GM23338 (cell line): ENCODE measurements around the gene ACSF3. TPM values are rescaled to one million over a fixed set of nuclear protein-coding genes. Genes with fewer than 3 reads are reported as not detected.

Experiments used
- ATAC-seq: fragments of 200-7000 bp; cut with Tn5 transposase; 3 replicates; pipeline ENCODE4 v1.9.1; 2020
- DNase-seq: peaks from one replicate; pipeline ENCODE4 v3.0.0-alpha.2; 2015; ENCODE audit warnings: low spot score
- H2AFZ ChIP-seq: fragments of 200-600 bp; sonication (generic); 2 replicates; pipeline ENCODE4 v1.8.0; 2016; ENCODE audit warnings: antibody characterized with exemption, mild to moderate bottlenecking, moderate library complexity
- H3F3A ChIP-seq: fragments of 200-600 bp; sonication (generic); replicated peaks from 2 replicates; pipeline ENCODE4 v1.8.0; 2017; ENCODE audit warnings: antibody characterized with exemption, mixed run types, low read depth
- H3K27ac ChIP-seq: fragments of 200-600 bp; sonication (generic); 2 replicates; pipeline ENCODE4 v1.6.1; 2016; ENCODE audit warnings: low read depth
- H3K27me3 ChIP-seq: fragments of 200-600 bp; sonication (generic); 2 replicates; pipeline ENCODE4 v1.8.0; 2016; ENCODE audit warnings: mild to moderate bottlenecking, mixed run types, moderate library complexity; ENCODE audit not compliant: insufficient read depth
- H3K36me3 ChIP-seq: fragments of 200-600 bp; sonication (generic); 2 replicates; pipeline ENCODE4 v1.8.0; 2016; ENCODE audit warnings: mild to moderate bottlenecking; ENCODE audit not compliant: insufficient read depth
- H3K4me1 ChIP-seq: fragments of 200-600 bp; sonication (generic); 2 replicates; pipeline ENCODE4 v1.8.0; 2016; ENCODE audit warnings: mild to moderate bottlenecking, moderate library complexity; ENCODE audit not compliant: insufficient read depth
- H3K4me2 ChIP-seq: fragments of 200-600 bp; sonication (generic); 2 replicates; pipeline ENCODE4 v1.7.1; 2017; ENCODE audit warnings: mixed run types
- H3K4me3 ChIP-seq: fragments of 200-600 bp; sonication (generic); 2 replicates; pipeline ENCODE4 v1.6.1; 2016; ENCODE audit warnings: mixed run types
- H3K79me2 ChIP-seq: fragments of 200-600 bp; sonication (generic); replicated peaks from 2 replicates; pipeline ENCODE4 v1.8.0; 2017; ENCODE audit warnings: mild to moderate bottlenecking; ENCODE audit not compliant: insufficient read depth
- H3K9me2 ChIP-seq: fragments of 200-600 bp; sonication (generic); 2 replicates; pipeline ENCODE4 v1.8.0; 2017; ENCODE audit not compliant: insufficient read depth
- H4K20me1 ChIP-seq: fragments of 200-600 bp; sonication (generic); replicated peaks from 2 replicates; pipeline ENCODE4 v1.8.0; 2017; ENCODE audit warnings: mild to moderate bottlenecking; ENCODE audit not compliant: insufficient read depth
- H3K27ac Mint-ChIP-seq: 2 replicates; pipeline ENCODE4 v1.8.0; 2020; ENCODE audit warnings: inconsistent platforms, mild to moderate bottlenecking, moderate library complexity, mixed read lengths
- H3K27me3 Mint-ChIP-seq: 3 replicates; pipeline ENCODE4 v1.8.0; 2022; ENCODE audit warnings: low read depth, mild to moderate bottlenecking, moderate library complexity, mixed read lengths, inconsistent platforms; ENCODE audit not compliant: insufficient read depth, poor library complexity
- H3K36me3 Mint-ChIP-seq: 3 replicates; pipeline ENCODE4 v1.8.0; 2021; ENCODE audit warnings: low read depth, mild to moderate bottlenecking, inconsistent platforms, moderate library complexity, mixed read lengths
- H3K4me1 Mint-ChIP-seq: 3 replicates; pipeline ENCODE4 v1.8.0; 2020; ENCODE audit warnings: mild to moderate bottlenecking, inconsistent platforms, mixed read lengths
- H3K4me3 Mint-ChIP-seq: 3 replicates; pipeline ENCODE4 v1.8.0; 2021; ENCODE audit warnings: moderate library complexity, mild to moderate bottlenecking, inconsistent platforms, mixed read lengths
- H3K9me3 Mint-ChIP-seq: 3 replicates; pipeline ENCODE4 v1.8.0; 2020; ENCODE audit warnings: moderate library complexity, mild to moderate bottlenecking, inconsistent platforms, mixed read lengths
- EZH2 ChIP-seq: fragments of 200-600 bp; sonication (generic); IDR thresholded peaks from one replicate; pipeline ENCODE4 v1.8.0; 2017; ENCODE audit warnings: antibody characterized with exemption, mild to moderate bottlenecking, low read depth; ENCODE audit not compliant: unreplicated experiment
- JUNB ChIP-seq: IDR thresholded peaks from one replicate; pipeline ENCODE4 v1.6.1; 2016; ENCODE audit warnings: antibody characterized with exemption; ENCODE audit not compliant: unreplicated experiment
- NANOG ChIP-seq: IDR thresholded peaks from 2 replicates; pipeline ENCODE4 v1.6.1; 2016; ENCODE audit warnings: antibody characterized with exemption, borderline replicate concordance
- STAT1 ChIP-seq: IDR thresholded peaks from one replicate; pipeline ENCODE4 v1.6.1; 2016; ENCODE audit warnings: antibody characterized with exemption; ENCODE audit not compliant: unreplicated experiment
- ZNF114 ChIP-seq: fragments of 250-450 bp; sonication (Bioruptor Pico); IDR thresholded peaks from 2 replicates; pipeline ENCODE4 v1.5.0; 2020; ENCODE audit warnings: mild to moderate bottlenecking, moderate library complexity
- polyA plus RNA-seq: library from polyadenylated mRNA; unstranded; fragments of >200 nt; fragmentation: Nextera tagmentation; extraction: Ambion mirVana; gene quantifications from 2 replicates; pipeline ENCODE4 v1.2.1, GENCODE V29; 2016
- total RNA-seq: library from RNA; depleted of rRNA; stranded (reverse); fragments of >200 nt; shearing (Covaris generic); gene quantifications from 2 replicates; pipeline ENCODE4 v1.2.3, GENCODE V29; 2014
- TF ChIP-seq, protein P1 (sequence below): IDR thresholded peaks from one replicate; pipeline ENCODE4 v1.6.1; 2018; ENCODE audit warnings: antibody characterized with exemption; ENCODE audit not compliant: unreplicated experiment
- TF ChIP-seq, protein P2 (sequence below): IDR thresholded peaks from 2 replicates; pipeline ENCODE4 v1.6.1; 2016; ENCODE audit warnings: antibody characterized with exemption
- TF ChIP-seq, protein P3 (sequence below), 2 experiments: fragments of 200-600 bp in 1 of 2; sonication (generic) in 1 of 2; conservative IDR thresholded peaks; 2 replicates each; pipeline versions ENCODE4 v1.5.1 to v1.6.1; 2016 to 2017; ENCODE audit warnings: antibody characterized with exemption in 2 of 2, low read depth in 2 of 2, mild to moderate bottlenecking in 2 of 2, moderate library complexity in 1 of 2
- TF ChIP-seq, protein P4 (sequence below): fragments of 250-450 bp; sonication (Bioruptor Pico); IDR thresholded peaks from 2 replicates; pipeline ENCODE4 v1.5.0; 2020; ENCODE audit warnings: mild to moderate bottlenecking, moderate library complexity

Gene ACSF3
- total and polyA plus RNA-seq, 2 experiments from 2014 or later: 12.8 to 23.1 TPM

GRCh38 chr16:89150090-89150835, 56.6 kb downstream of the ACSF3 start (continued):
- TF ChIP-seq STAT1 (no peak), NANOG (no peak), EZH2 (no peak), ZNF114 (CRISPR knock-in tag) (no peak)
- TF ChIP-seq, protein P1, sequence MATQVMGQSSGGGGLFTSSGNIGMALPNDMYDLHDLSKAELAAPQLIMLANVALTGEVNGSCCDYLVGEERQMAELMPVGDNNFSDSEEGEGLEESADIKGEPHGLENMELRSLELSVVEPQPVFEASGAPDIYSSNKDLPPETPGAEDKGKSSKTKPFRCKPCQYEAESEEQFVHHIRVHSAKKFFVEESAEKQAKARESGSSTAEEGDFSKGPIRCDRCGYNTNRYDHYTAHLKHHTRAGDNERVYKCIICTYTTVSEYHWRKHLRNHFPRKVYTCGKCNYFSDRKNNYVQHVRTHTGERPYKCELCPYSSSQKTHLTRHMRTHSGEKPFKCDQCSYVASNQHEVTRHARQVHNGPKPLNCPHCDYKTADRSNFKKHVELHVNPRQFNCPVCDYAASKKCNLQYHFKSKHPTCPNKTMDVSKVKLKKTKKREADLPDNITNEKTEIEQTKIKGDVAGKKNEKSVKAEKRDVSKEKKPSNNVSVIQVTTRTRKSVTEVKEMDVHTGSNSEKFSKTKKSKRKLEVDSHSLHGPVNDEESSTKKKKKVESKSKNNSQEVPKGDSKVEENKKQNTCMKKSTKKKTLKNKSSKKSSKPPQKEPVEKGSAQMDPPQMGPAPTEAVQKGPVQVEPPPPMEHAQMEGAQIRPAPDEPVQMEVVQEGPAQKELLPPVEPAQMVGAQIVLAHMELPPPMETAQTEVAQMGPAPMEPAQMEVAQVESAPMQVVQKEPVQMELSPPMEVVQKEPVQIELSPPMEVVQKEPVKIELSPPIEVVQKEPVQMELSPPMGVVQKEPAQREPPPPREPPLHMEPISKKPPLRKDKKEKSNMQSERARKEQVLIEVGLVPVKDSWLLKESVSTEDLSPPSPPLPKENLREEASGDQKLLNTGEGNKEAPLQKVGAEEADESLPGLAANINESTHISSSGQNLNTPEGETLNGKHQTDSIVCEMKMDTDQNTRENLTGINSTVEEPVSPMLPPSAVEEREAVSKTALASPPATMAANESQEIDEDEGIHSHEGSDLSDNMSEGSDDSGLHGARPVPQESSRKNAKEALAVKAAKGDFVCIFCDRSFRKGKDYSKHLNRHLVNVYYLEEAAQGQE: no peak

DNA sequence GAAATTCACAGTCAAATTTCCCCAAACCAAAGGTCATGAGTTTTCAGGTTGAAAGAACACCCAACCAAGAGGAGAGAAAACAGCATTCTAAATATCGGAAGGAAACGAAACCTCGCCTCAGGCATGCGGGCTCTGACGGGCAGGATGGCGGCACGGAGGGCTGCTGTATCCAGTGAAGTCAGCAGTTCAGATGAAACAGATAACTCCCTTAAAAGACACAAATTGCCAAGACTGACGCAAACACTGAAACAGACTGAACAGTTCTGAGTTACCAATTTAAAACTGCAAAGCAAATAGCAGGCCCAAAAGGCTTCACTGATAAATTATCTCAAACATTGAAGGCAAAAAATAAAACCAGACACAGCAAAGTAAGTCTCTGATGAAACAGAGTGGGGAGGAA, 57.3 kb downstream of the ACSF3 start:
- Mint-ChIP-seq H3K27ac (no peak overlapping the region), H3K36me3 (peaks cover 63% of the 10 kb centered on the region), H3K4me1 (peaks cover 2% of the 10 kb centered on the region; the same call in 1 of the 3 replicates), H3K4me3 (no peak overlapping the region), H3K27me3 (peaks cover 18% of the 10 kb centered on the region), H3K9me3 (peaks cover 37% of the 10 kb centered on the region)
- Histone ChIP-seq H3K4me2 (no peak overlapping the region), H3K9me2 (no peaks in the 10 kb centered on the region; the same call in 1 of the 2 replicates), H2AFZ (no peak overlapping the region), H3K4me3 (no peak overlapping the region), H3K4me1 (no peaks in the 10 kb centered on the region), H3K27ac (no peak overlapping the region), H3K27me3 (no peaks in the 10 kb centered on the region), H4K20me1 (no peaks in the 10 kb centered on the region), H3F3A (no peaks in the 10 kb centered on the region), H3K79me2 (no peaks in the 10 kb centered on the region), H3K36me3 (peaks cover 5% of the 10 kb centered on the region; the same call in 1 of the 2 replicates)
- no peak for ATAC-seq
- DNase-seq: no peak
- TF ChIP-seq, protein P2, sequence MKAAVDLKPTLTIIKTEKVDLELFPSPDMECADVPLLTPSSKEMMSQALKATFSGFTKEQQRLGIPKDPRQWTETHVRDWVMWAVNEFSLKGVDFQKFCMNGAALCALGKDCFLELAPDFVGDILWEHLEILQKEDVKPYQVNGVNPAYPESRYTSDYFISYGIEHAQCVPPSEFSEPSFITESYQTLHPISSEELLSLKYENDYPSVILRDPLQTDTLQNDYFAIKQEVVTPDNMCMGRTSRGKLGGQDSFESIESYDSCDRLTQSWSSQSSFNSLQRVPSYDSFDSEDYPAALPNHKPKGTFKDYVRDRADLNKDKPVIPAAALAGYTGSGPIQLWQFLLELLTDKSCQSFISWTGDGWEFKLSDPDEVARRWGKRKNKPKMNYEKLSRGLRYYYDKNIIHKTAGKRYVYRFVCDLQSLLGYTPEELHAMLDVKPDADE: no peak
- TF ChIP-seq, protein P3, sequence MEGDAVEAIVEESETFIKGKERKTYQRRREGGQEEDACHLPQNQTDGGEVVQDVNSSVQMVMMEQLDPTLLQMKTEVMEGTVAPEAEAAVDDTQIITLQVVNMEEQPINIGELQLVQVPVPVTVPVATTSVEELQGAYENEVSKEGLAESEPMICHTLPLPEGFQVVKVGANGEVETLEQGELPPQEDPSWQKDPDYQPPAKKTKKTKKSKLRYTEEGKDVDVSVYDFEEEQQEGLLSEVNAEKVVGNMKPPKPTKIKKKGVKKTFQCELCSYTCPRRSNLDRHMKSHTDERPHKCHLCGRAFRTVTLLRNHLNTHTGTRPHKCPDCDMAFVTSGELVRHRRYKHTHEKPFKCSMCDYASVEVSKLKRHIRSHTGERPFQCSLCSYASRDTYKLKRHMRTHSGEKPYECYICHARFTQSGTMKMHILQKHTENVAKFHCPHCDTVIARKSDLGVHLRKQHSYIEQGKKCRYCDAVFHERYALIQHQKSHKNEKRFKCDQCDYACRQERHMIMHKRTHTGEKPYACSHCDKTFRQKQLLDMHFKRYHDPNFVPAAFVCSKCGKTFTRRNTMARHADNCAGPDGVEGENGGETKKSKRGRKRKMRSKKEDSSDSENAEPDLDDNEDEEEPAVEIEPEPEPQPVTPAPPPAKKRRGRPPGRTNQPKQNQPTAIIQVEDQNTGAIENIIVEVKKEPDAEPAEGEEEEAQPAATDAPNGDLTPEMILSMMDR (conservative IDR thresholded peaks at IDR 0.05; ENCODE audit: low read depth in 2 of 2): no peak
- TF ChIP-seq JUNB (no peak), NANOG (no peak)
- TF ChIP-seq, protein P4, sequence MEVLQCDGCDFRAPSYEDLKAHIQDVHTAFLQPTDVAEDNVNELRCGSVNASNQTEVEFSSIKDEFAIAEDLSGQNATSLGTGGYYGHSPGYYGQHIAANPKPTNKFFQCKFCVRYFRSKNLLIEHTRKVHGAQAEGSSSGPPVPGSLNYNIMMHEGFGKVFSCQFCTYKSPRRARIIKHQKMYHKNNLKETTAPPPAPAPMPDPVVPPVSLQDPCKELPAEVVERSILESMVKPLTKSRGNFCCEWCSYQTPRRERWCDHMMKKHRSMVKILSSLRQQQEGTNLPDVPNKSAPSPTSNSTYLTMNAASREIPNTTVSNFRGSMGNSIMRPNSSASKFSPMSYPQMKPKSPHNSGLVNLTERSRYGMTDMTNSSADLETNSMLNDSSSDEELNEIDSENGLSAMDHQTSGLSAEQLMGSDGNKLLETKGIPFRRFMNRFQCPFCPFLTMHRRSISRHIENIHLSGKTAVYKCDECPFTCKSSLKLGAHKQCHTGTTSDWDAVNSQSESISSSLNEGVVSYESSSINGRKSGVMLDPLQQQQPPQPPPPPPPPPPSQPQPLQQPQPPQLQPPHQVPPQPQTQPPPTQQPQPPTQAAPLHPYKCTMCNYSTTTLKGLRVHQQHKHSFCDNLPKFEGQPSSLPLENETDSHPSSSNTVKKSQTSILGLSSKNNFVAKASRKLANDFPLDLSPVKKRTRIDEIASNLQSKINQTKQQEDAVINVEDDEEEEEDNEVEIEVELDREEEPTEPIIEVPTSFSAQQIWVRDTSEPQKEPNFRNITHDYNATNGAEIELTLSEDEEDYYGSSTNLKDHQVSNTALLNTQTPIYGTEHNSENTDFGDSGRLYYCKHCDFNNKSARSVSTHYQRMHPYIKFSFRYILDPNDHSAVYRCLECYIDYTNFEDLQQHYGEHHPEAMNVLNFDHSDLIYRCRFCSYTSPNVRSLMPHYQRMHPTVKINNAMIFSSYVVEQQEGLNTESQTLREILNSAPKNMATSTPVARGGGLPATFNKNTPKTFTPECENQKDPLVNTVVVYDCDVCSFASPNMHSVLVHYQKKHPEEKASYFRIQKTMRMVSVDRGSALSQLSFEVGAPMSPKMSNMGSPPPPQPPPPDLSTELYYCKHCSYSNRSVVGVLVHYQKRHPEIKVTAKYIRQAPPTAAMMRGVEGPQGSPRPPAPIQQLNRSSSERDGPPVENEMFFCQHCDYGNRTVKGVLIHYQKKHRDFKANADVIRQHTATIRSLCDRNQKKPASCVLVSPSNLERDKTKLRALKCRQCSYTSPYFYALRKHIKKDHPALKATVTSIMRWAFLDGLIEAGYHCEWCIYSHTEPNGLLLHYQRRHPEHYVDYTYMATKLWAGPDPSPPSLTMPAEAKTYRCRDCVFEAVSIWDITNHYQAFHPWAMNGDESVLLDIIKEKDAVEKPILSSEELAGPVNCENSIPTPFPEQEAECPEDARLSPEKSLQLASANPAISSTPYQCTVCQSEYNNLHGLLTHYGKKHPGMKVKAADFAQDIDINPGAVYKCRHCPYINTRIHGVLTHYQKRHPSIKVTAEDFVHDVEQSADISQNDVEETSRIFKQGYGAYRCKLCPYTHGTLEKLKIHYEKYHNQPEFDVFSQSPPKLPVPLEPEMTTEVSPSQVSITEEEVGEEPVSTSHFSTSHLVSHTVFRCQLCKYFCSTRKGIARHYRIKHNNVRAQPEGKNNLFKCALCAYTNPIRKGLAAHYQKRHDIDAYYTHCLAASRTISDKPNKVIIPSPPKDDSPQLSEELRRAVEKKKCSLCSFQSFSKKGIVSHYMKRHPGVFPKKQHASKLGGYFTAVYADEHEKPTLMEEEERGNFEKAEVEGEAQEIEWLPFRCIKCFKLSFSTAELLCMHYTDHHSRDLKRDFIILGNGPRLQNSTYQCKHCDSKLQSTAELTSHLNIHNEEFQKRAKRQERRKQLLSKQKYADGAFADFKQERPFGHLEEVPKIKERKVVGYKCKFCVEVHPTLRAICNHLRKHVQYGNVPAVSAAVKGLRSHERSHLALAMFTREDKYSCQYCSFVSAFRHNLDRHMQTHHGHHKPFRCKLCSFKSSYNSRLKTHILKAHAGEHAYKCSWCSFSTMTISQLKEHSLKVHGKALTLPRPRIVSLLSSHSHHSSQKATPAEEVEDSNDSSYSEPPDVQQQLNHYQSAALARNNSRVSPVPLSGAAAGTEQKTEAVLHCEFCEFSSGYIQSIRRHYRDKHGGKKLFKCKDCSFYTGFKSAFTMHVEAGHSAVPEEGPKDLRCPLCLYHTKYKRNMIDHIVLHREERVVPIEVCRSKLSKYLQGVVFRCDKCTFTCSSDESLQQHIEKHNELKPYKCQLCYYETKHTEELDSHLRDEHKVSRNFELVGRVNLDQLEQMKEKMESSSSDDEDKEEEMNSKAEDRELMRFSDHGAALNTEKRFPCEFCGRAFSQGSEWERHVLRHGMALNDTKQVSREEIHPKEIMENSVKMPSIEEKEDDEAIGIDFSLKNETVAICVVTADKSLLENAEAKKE: no peak
